Activated CD8-positive, alpha-beta T cell treated with anti-CD3 and anti-CD28 coated beads, Interleukin-2, amount 10 ng/mL, durations not matched to agents 7 days and 5 days (primary cell): ENCODE measurements around the gene COL6A1. TPM values are rescaled to one million over a fixed set of nuclear protein-coding genes. Genes with fewer than 3 reads are reported as not detected.
A peak's percentile ranks its signal among the peaks of the same experiment; 100 is the strongest.
"Not testable (repeated sequence)": the region's sequence is repeated elsewhere in the genome, so short reads cannot be mapped to it uniquely, and the experiment has no call there.

ENCODE experiments used
- ATAC-seq: fragments of 150-1000 bp; cut with Tn5 transposase; one replicate; pipeline ENCODE4 v1.10.0; 2021; ENCODE audit warnings: moderate library complexity
- CTCF ChIA-PET: fragments of 350-600 bp; sonication (Branson Sonifier 250); formaldehyde crosslinking; loops from one replicate; lab custom pipeline; 2021; ENCODE audit warnings: antibody characterized with exemption; lab: Charles Lee
- POLR2A ChIA-PET: fragments of 350-600 bp; sonication (Branson Sonifier 250); formaldehyde crosslinking; loops from one replicate; lab custom pipeline; 2021; ENCODE audit warnings: antibody characterized with exemption; lab: Charles Lee
- DNase-seq: peaks from one replicate; pipeline ENCODE4 v3.0.0-alpha.2; 2020
- H3K27ac Mint-ChIP-seq: one replicate; pipeline ENCODE4 v1.8.0; 2021; ENCODE audit warnings: mild to moderate bottlenecking, mixed read lengths
- H3K27me3 Mint-ChIP-seq: one replicate; pipeline ENCODE4 v1.8.0; 2021; ENCODE audit warnings: low read depth, mixed read lengths
- H3K36me3 Mint-ChIP-seq: one replicate; pipeline ENCODE4 v1.8.0; 2021; ENCODE audit warnings: low read depth, mixed read lengths
- H3K4me1 Mint-ChIP-seq: one replicate; pipeline ENCODE4 v1.8.0; 2021; ENCODE audit warnings: low read depth, mixed read lengths
- H3K4me3 Mint-ChIP-seq: one replicate; pipeline ENCODE4 v1.8.0; 2021; ENCODE audit warnings: mild to moderate bottlenecking, mixed read lengths
- H3K9me3 Mint-ChIP-seq: one replicate; pipeline ENCODE4 v1.8.0; 2022; ENCODE audit warnings: mixed read lengths; ENCODE audit not compliant: insufficient read depth
- total RNA-seq, 2 experiments: library from RNA; stranded (reverse); gene quantifications; one replicate each; pipeline ENCODE4 v1.2.3, GENCODE V29; 2021

The COL6A1 gene
- total RNA-seq, 2 experiments from 2014 or later, result 0.26 to 0.42 TPM

DNA sequence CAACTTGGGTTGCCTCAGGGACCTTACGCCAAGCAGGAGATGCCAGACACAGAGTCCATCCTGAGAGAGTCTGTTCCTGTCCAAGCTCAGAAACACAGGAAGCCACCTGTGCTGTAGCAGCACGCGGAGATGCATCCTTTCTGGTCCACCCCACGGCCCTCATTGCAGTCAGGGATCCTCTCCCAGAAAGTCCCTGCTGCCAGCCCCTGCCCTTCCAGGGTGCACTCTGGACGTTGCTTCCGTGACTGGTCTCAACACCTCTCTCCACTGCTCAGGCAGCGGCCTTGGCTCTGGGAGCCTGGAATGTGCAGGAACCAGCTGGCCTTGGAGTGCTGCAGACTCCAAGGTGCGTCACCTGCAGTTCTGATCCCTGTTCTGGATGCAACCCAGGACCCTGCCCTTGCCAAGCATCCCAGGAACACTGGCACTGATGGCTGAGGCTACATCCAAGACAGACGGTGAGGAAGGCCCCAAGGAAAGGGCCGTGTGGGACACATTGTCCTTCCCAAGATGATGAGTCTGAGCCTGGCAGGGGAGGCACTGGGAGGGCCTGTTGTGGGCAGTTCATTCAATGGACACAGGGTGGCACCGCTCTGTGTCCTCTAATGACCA lies 21.7 kb upstream of the COL6A1 start:
- ATAC-seq (no peak), DNase-seq (no peak)
- Mint-ChIP-seq H3K9me3 (peaks cover 7% of the 10 kb centered on the region), H3K27me3 (peaks cover 25% of the 10 kb centered on the region), H3K27ac (no peak overlapping the region), H3K4me3 (no peak overlapping the region), H3K36me3 (no peaks in the 10 kb centered on the region), H3K4me1 (peaks cover 2% of the 10 kb centered on the region)
- ChIA-PET CTCF (interaction anchor here (1.4 kb wide), 1 partner anchor 11 kb away, joined by 5 read pairs; no protein-coding TSS in a partner anchor), POLR2A (no interaction called here)

DNA sequence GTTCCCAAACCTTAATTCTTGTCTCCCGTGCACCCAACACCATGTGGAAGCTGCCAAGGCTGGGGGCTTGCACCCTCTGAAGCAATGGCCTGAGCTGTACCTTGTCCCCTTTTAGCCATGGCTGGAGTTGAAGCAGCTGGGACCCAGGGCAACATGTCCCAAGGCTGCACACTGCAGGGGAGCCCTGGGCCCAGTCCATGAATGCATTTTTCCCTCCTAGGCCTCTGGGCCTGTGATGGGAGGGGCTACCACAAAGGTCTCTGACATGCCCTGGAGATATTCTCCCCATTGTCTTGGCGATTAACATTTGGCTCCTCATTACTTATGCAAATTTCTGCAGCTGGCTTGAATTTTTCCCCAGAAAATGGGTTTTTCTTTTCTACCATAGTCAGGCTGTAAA lies 20.2 kb upstream of the COL6A1 start:
- POLR2A ChIA-PET, H3K27ac Mint-ChIP-seq, DNase-seq, H3K9me3 Mint-ChIP-seq, CTCF ChIA-PET, H3K4me1 Mint-ChIP-seq, H3K4me3 Mint-ChIP-seq, ATAC-seq, H3K36me3 Mint-ChIP-seq: not testable (repeated sequence)
- peaks cover 28% of the 10 kb centered on the region for H3K27me3 Mint-ChIP-seq

DNA sequence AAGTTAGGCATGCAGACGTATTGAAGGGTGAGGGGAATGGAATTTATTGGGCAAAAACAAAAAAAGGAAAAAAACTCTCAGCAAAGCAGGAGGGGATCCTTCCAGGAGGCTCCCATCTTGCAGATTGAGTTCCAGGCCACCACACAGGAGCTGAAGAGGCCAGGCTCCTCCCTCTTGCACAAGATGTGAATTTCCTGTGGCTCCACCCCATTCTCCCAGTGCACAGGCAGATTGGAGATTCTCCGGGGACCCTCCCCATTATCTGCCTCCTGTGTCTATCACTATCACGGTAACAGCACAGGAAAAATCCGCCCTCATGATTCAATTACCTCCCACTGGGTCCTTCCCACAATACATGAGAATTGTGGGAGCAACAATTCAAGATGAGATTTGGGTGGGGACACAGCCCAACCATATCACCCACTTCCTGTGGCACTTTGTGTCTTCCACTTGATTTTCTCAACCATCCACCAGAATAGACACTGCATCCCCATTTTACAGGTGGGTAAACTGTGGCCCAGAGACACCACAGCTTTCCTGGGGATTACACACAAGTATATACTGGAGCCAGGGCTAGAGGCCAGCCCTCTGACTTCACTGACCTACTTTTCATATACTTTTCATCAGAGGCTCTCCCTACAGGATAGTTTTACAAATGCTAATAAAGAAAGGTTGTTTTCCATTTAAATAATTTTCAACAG lies 18.9 kb upstream of the COL6A1 start:
- Mint-ChIP-seq H3K36me3 (no peaks in the 10 kb centered on the region), H3K4me3 (no peak overlapping the region), H3K27ac (no peak overlapping the region), H3K9me3 (peaks cover 7% of the 10 kb centered on the region), H3K27me3 (peaks cover 28% of the 10 kb centered on the region), H3K4me1 (peaks cover 2% of the 10 kb centered on the region)
- ATAC-seq, result no peak
- DNase-seq, result no peak
- ChIA-PET CTCF (no interaction called here), POLR2A (no interaction called here)

DNA sequence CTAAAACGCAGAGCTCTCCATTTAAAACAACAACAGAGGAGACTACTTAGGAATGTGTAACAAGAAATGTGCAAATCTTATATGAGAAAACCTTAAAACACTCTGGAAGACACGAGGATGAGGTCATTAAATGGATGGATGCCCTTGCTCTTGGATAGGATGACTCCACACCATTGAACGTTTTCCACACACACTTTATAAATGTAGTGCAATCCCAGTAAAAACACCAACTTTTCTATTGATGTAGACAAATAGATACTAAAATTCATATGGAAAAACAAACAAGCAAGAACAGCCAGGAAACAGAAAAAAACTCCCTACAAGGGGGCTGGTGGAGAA lies 18.4 kb upstream of the COL6A1 start:
- Mint-ChIP-seq H3K4me3 (no peak overlapping the region), H3K27me3 (peaks cover 26% of the 10 kb centered on the region), H3K36me3 (no peaks in the 10 kb centered on the region), H3K4me1 (peaks cover under 1% of the 10 kb centered on the region), H3K9me3 (peaks cover 7% of the 10 kb centered on the region), H3K27ac (no peak overlapping the region)
- no peak for DNase-seq
- CTCF ChIA-PET, result no interaction called here
- ATAC-seq, result no peak
- POLR2A ChIA-PET, result no interaction called here

DNA sequence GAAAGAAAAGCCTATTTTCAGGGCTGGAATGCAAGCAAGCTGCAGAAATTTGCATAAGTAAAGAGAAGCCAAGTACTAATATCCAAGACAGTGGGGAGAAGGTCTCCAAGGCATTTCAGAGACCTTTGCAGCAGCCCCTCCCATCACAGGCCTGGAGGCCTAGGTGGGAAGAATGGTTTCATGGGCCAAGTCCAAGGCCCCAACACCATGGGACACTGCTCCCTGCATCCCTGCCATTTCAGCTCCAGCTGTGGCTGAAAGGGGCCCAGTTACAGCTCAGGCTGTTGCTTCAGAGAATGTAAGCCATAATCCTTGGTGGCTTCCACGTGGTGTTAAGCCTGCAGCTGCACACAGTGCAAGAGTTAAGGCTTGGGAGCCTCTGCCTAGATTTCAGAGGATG lies 16.9 kb upstream of the COL6A1 start:
- Mint-ChIP-seq H3K9me3 (peaks cover 7% of the 10 kb centered on the region), H3K4me3 (no peak overlapping the region), H3K27me3 (peaks cover 18% of the 10 kb centered on the region), H3K4me1 (no peaks in the 10 kb centered on the region), H3K36me3 (no peaks in the 10 kb centered on the region), H3K27ac (no peak overlapping the region)
- CTCF ChIA-PET, result no interaction called here
- POLR2A ChIA-PET, result no interaction called here
- no peak for ATAC-seq
- no peak for DNase-seq

DNA sequence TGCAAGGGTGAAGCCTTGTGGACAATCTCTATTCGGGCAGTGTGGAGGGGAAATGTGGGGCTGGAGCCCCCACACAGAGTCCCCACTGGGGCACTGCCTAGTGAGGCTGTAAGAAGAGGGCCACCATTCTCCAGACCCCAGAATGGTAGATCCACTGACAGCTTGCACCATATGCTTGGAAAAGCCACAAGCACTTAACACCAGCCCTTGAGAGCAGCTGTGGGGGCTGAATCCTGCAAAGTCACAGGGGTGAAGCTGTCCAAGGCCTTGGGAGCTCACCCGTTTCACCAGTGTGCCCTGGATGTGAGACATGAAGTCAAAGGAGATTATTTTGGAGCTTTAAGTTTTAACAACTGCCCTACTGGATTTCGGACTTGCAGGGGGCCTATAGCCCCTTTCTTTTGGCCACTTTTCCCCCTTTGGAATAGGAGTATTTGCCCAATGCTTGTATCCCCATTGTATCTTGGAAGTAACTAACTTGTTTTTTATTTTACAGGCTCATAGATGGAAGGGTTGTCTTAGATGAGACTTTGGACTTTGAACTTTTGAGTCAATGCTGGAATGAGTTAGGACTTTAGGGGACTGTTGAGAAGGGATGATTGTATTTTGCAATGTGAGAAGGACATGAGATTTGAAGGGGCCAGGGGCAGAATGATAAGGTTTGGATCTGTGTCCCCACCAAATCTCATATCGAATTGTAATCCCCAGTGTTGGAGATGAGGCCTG lies 16.3 kb upstream of the COL6A1 start:
- CTCF ChIA-PET, result no interaction called here
- peaks cover 7% of the 10 kb centered on the region for H3K9me3 Mint-ChIP-seq
- ATAC-seq, result no peak

DNA sequence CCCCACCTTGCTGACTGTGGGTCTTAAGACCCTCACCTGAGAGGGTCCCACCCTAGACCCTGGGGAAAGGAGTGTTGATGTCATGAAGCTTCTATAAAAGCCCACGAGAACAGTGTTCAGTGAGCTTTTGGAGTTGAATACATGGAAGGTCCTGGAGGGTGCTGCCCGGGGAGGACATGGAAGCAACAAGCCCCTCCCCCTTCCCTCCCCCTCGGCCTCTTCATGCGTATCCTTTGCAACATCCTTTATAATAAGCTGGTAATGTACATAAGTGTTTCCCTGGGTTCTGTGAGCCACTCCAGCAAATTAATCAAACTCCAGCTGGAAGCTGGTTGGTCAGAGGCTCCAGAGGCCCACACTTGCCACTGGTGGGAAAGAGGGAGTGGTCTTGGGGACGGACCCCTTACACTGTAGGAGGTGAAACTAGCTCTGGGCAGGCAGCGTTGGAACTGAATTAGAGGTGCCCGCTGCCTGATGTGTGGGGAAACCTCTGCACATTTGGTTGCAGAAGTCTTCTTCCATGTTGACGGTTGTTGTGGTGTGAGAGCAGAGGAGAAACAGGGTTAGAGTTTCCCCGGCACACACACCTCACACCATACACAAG lies 14.7 kb upstream of the COL6A1 start:
- H3K36me3 Mint-ChIP-seq, result no peaks in the 10 kb centered on the region
- H3K9me3 Mint-ChIP-seq, result peaks cover 7% of the 10 kb centered on the region
- peaks cover 18% of the 10 kb centered on the region for H3K27me3 Mint-ChIP-seq
- no peak for ATAC-seq
- no peak for DNase-seq
- POLR2A ChIA-PET, result no interaction called here
- H3K4me3 Mint-ChIP-seq, result no peak overlapping the region
- no peak overlapping the region for H3K27ac Mint-ChIP-seq
- no peaks in the 10 kb centered on the region for H3K4me1 Mint-ChIP-seq
- CTCF ChIA-PET, result no interaction called here

More for the DNA sequence above, 16.3 kb upstream of the COL6A1 start:
- Mint-ChIP-seq H3K27me3 (peaks cover 18% of the 10 kb centered on the region), H3K4me1 (no peaks in the 10 kb centered on the region), H3K4me3 (no peak overlapping the region), H3K36me3 (no peaks in the 10 kb centered on the region), H3K27ac (no peak overlapping the region)
- POLR2A ChIA-PET, result no interaction called here
- DNase-seq, result no peak

DNA sequence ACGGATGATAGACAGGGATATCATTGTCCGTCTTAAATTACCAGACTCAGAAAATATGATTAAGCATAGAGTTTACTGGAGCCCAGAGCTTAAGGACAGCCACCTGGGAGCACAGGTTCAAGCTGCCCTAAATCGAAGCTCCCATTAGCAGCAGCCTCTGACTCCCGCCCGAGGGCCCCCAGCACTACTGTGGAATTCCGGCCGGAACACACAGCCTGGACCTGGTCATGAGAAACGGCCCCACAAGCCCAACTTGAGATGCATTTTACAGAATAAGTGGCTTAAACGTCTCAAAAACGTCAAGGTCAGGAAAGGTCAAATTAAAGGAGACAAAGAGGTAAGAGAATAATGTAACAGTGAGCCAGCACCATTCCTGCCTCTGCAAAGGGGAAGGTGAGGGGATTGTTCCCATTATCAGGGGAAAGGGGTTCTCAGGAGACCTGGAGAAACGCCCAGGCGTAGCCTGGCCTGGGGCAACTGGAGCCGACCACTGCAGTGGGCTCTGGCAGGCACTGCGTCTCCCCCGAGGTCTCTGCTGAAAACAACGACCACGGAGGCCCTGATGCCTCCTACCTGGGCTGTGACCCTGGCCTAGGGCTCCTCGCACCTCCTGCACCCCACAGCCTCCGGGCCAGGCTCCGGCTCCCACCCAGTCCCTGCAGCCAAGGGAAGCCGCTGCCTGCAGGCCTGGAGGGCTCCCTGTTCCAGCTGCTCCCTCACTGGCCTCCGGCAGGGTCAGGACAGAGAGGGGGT lies 11.5 kb upstream of the COL6A1 start:
- DNase-seq (no peak), ATAC-seq (no peak)
- H3K36me3 Mint-ChIP-seq, result no peaks in the 10 kb centered on the region
- H3K27ac Mint-ChIP-seq, result no peak overlapping the region
- peaks cover 11% of the 10 kb centered on the region for H3K4me1 Mint-ChIP-seq
- H3K9me3 Mint-ChIP-seq, result no peaks in the 10 kb centered on the region
- H3K27me3 Mint-ChIP-seq, result peaks cover 12% of the 10 kb centered on the region
- POLR2A ChIA-PET, result no interaction called here
- no peak overlapping the region for H3K4me3 Mint-ChIP-seq
- CTCF ChIA-PET, result interaction anchor here (0.6 to 4.9 kb wide), 7 partner anchors 9 to 356 kb away, joined by 3 to 49 read pairs (median 3); a partner anchor contains a TSS

DNA sequence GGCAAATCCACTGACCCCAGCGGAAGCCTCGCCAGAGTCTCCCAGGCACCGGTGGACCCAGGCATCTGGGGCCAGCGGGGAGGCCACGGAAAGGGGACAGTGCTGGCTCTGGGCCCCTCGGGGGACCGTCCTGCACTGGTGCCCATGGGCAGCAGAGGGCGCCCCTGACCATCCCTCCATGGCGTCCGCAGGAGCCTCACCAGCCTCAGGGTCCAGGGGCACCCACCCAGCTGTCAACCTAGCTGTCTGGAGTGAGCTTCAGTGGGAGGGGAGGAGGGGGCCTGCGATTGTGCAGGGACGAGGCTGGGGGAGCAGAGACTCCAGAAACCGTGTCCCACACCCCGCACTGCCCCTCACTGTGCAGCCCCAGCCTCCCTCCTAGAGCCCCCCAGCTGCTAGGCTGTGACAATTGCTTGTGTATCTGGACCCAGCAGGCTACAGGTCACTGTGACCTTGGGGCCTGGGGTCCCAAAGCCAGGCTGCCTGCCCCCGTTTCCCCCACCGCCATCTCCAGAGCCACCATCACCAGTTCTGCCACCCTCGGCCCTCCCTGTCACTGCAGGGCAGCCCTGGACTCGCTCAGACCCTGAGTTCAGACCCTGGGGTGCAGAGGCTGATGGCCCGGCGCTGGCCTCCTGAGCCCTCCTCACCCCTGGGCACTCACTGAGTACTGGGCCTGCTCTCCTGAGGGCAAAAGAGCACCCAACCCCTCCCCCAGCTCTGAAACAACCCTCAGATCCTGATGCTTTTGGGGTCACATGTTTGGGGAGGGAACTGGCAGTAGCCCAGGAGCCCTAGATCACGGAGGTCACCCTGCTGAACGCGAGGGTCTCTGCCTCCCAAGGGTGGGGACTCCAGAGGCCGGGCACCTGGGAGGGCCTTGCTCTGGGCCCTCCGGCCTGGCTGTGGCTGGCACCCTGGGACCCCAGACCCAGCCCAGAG lies 10.6 kb upstream of the COL6A1 start:
- CTCF ChIA-PET, result interaction anchor here (0.6 to 4.9 kb wide), 8 partner anchors 10 to 355 kb away, joined by 3 to 49 read pairs (median 4); partner anchors contain the start of genes COL6A1 and COL6A2

DNA sequence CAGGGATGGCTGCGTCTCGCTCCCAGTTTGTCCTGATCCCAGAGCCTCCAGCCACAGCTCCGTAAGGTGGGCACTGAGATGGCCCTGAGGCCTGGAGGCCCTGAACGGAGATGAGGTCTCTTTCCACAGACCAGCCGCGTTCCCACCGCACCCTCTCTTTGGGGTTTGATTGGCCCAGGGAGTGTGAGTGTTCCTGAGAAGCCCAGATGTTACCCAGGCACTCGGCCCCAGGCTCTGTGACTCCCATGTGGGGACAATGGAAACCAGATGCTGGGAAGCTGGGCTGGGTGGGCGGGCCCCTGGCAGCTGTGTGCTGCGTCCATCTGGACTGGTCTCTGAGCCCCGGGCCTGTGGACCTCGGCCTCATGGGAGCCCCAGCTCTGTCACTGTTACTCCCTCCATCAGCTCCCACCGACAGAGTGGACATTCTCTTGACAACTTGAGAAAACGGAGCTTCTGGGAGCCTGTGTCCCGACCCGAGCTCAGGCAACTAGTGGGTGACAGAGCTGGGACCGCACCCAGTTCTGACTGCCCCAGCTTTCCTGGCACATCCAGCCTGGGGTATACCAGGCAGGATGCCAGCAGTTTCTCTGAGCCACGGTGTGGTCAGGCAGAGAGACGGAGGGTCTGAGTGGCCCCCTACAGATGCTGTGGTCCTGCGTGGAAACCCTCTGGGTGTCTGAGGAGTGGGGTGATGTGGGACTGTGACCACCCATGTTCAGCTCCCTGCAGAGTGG lies 9.8 kb upstream of the COL6A1 start:
- ChIA-PET CTCF (interaction anchor here (0.7 to 4.9 kb wide), 8 partner anchors 9 to 354 kb away, joined by 3 to 49 read pairs (median 4); partner anchors contain the start of genes COL6A1 and COL6A2), POLR2A (interaction anchor here (0.7 kb wide), 1 partner anchor 172 kb away, joined by 4 read pairs; no protein-coding TSS in a partner anchor)
- DNase-seq (no peak), ATAC-seq (no peak)
- no peak overlapping the region for H3K27ac Mint-ChIP-seq
- no peak overlapping the region for H3K4me3 Mint-ChIP-seq
- H3K27me3 Mint-ChIP-seq, result peaks cover 18% of the 10 kb centered on the region
- H3K4me1 Mint-ChIP-seq, result peaks cover 18% of the 10 kb centered on the region
- no peaks in the 10 kb centered on the region for H3K36me3 Mint-ChIP-seq
- H3K9me3 Mint-ChIP-seq, result no peaks in the 10 kb centered on the region

More for the DNA sequence above, 10.6 kb upstream of the COL6A1 start:
- no peaks in the 10 kb centered on the region for H3K36me3 Mint-ChIP-seq
- DNase-seq, result peak; percentile 61
- H3K9me3 Mint-ChIP-seq, result no peaks in the 10 kb centered on the region
- POLR2A ChIA-PET, result no interaction called here
- no peak overlapping the region for H3K4me3 Mint-ChIP-seq
- peaks cover 14% of the 10 kb centered on the region for H3K27me3 Mint-ChIP-seq
- no peak overlapping the region for H3K27ac Mint-ChIP-seq
- ATAC-seq, result peak; percentile 45
- H3K4me1 Mint-ChIP-seq, result peaks cover 18% of the 10 kb centered on the region
